DOHH2 (cell line): ENCODE measurements around the gene SIRT5.

Experiments
- H3F3A ChIP-seq: fragments of 200-600 bp; sonication (generic), shearing (Covaris generic); 2 replicates; pipeline ENCODE4 v1.6.0; 2016; ENCODE audit warnings: antibody characterized with exemption, mild to moderate bottlenecking; ENCODE audit not compliant: control insufficient read depth, insufficient read depth
- H3K27ac ChIP-seq: fragments of 200-600 bp; sonication (generic); 2 replicates; pipeline ENCODE4 v1.5.1; 2014; ENCODE audit warnings: low read depth, mild to moderate bottlenecking, low read length, moderate library complexity
- H3K27me3 ChIP-seq: fragments of 200-600 bp; sonication (generic); 2 replicates; pipeline ENCODE4 v1.6.1; 2014; ENCODE audit warnings: mild to moderate bottlenecking, low read length, mixed read lengths; ENCODE audit not compliant: control insufficient read depth
- H3K36me3 ChIP-seq: fragments of 200-600 bp; sonication (generic); 2 replicates; pipeline ENCODE4 v1.6.1; 2014; ENCODE audit warnings: mild to moderate bottlenecking, low read length, moderate library complexity, mixed read lengths; ENCODE audit not compliant: control insufficient read depth
- H3K4me1 ChIP-seq: fragments of 200-600 bp; sonication (generic); 2 replicates; pipeline ENCODE4 v1.6.1; 2014; ENCODE audit warnings: mild to moderate bottlenecking, low read length, mixed read lengths; ENCODE audit not compliant: control insufficient read depth
- H3K4me2 ChIP-seq: fragments of 200-600 bp; sonication (generic); 2 replicates; pipeline ENCODE4 v1.6.0; 2014; ENCODE audit warnings: mild to moderate bottlenecking, low read length, moderate library complexity
- H3K4me3 ChIP-seq: fragments of 200-600 bp; sonication (generic); 2 replicates; pipeline ENCODE4 v1.5.1; 2014; ENCODE audit warnings: mild to moderate bottlenecking, low read length, mixed read lengths
- H3K79me2 ChIP-seq: fragments of 200-600 bp; sonication (generic); 2 replicates; pipeline ENCODE4 v1.6.1; 2014; ENCODE audit warnings: mild to moderate bottlenecking, low read length, mixed read lengths; ENCODE audit not compliant: control insufficient read depth
- H3K9me2 ChIP-seq: fragments of 200-600 bp; sonication (generic); replicated peaks from 2 replicates; pipeline ENCODE4 v1.6.1; 2014; ENCODE audit warnings: mild to moderate bottlenecking, low read length, mixed read lengths; ENCODE audit not compliant: control insufficient read depth
- H3K9me3 ChIP-seq: fragments of 200-600 bp; sonication (generic); 2 replicates; pipeline ENCODE4 v1.6.1; 2014; ENCODE audit warnings: antibody characterized with exemption, low read length, mixed read lengths; ENCODE audit not compliant: control insufficient read depth, insufficient read depth
- H4K20me1 ChIP-seq: fragments of 200-600 bp; sonication (generic); 2 replicates; pipeline ENCODE4 v1.6.0; 2014; ENCODE audit warnings: low read depth, mild to moderate bottlenecking, antibody characterized with exemption, low read length, moderate library complexity; ENCODE audit not compliant: control insufficient read depth, insufficient read depth
- CTCF ChIP-seq: fragments of 200-600 bp; sonication (generic); IDR thresholded peaks from one replicate; pipeline ENCODE4 v1.5.1; 2014; ENCODE audit warnings: antibody characterized with exemption, mild to moderate bottlenecking, low read depth, low read length; ENCODE audit not compliant: poor library complexity, severe bottlenecking
- EZH2phosphoT487 ChIP-seq: fragments of 200-600 bp; sonication (generic); IDR thresholded peaks from 2 replicates; pipeline ENCODE4 v1.6.1; 2017; ENCODE audit warnings: borderline replicate concordance, mild to moderate bottlenecking, antibody characterized with exemption, low read length, moderate library complexity, mixed read lengths

SIRT5 gene

GRCh38 chr6:13586603-13587542, 12.5 kb downstream of the SIRT5 start:
- H3F3A ChIP-seq: no peaks in the 10 kb centered on the region
- H3K4me1 ChIP-seq: no peaks in the 10 kb centered on the region
- no peaks in the 10 kb centered on the region for H3K27me3 ChIP-seq
- H3K9me2 ChIP-seq: no peaks in the 10 kb centered on the region
- TF ChIP-seq CTCF: no peak
- no peak for TF ChIP-seq EZH2phosphoT487
- H3K9me3 ChIP-seq: no peaks in the 10 kb centered on the region
- H3K79me2 ChIP-seq: no peaks in the 10 kb centered on the region
- no peak overlapping the region for H3K27ac ChIP-seq
- no peak overlapping the region for H3K4me2 ChIP-seq
- no peaks in the 10 kb centered on the region for H4K20me1 ChIP-seq
- no peak overlapping the region for H3K4me3 ChIP-seq
- peaks cover 19% of the 10 kb centered on the region for H3K36me3 ChIP-seq

- no peak for TF ChIP-seq CTCF
- no peak for TF ChIP-seq EZH2phosphoT487
- Histone ChIP-seq H3K9me2 (no peaks in the 10 kb centered on the region), H3K4me1 (no peaks in the 10 kb centered on the region), H3K9me3 (no peaks in the 10 kb centered on the region), H3K36me3 (peaks cover 22% of the 10 kb centered on the region), H3K27ac (no peak overlapping the region), H4K20me1 (no peaks in the 10 kb centered on the region), H3K27me3 (no peaks in the 10 kb centered on the region), H3K4me3 (no peak overlapping the region), H3K79me2 (no peaks in the 10 kb centered on the region), H3K4me2 (no peak overlapping the region), H3F3A (no peaks in the 10 kb centered on the region)
Observed at GRCh38 chr6:13589801-13590200, 15.4 kb downstream of the SIRT5 start.

GRCh38 chr6:13590574-13591153, 16.3 kb downstream of the SIRT5 start:
- Histone ChIP-seq H3K4me1 (no peaks in the 10 kb centered on the region), H3K36me3 (peaks cover 29% of the 10 kb centered on the region), H3K4me3 (no peak overlapping the region), H3F3A (no peaks in the 10 kb centered on the region), H3K9me2 (no peaks in the 10 kb centered on the region), H3K27ac (no peak overlapping the region), H3K9me3 (no peaks in the 10 kb centered on the region), H4K20me1 (no peaks in the 10 kb centered on the region), H3K79me2 (no peaks in the 10 kb centered on the region), H3K4me2 (no peak overlapping the region), H3K27me3 (no peaks in the 10 kb centered on the region)
- TF ChIP-seq CTCF (no peak), EZH2phosphoT487 (no peak)
